Stimulated activated CD4-positive, alpha-beta T cell treated with anti-CD3 and anti-CD28 coated beads, TNF-alpha, amount 100 ng/mL, for 4 hours (primary cell): ENCODE results near the gene FAM9A.
A peak's percentile ranks its signal among the peaks of the same experiment; 100 is the strongest.

Experiments
- DNase-seq, 3 experiments: peaks; one replicate each; pipeline ENCODE4 v3.0.0-alpha.2; 2020; ENCODE audit warnings: low read depth in 3 of 3

The FAM9A gene

GRCh38 chrX:8801041-8801599 is at the start of gene FAM9A:
Gene FAM9A (minus strand): TSS chrX:8801383. CDS start chrX:8800171, 1,212 bp downstream.
- no peak for DNase-seq

DNA sequence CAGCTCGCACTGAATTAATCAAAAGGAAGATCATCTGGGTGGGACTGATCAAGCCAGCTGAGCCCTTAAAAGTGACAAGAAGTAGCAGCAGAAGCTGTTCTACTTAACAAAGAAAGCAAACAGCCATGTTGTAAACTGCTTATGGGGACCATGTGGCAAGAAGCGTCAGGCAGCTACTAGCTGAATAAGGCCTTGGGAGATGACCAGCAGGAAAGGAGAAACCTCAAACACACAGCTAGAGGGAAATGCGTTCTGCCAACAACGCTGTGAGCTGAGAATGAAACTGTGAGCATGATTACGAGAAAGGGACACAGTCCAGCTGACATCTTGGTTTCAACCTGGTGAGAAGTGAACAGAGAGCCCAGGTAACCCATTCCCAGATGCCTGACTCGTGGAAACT is 49.3 kb upstream of the FAM9A start:
- DNase-seq, result no peak

DNA sequence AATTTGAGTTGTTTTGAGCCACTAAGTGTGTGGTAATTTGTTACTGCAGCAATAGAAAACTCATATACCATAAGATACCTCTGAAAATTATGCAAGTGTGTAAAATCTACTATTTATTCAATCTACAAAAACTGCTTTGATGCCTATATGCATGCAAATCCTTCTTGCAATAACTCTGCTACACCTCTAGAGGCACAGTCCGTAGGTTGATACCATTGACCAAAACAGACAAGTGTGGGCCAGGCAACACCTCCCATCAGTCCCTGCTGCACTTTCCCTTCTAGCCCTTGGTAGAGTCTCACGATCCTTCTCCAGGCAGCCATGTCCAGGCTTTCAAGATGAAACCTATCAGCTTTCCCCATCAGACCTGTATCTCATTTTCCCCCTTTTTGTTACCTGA is 48.8 kb upstream of the FAM9A start:
- DNase-seq, result no peak

GRCh38 chrX:8849458-8849857 is 48.3 kb upstream of the FAM9A start:
- no peak for DNase-seq

DNA sequence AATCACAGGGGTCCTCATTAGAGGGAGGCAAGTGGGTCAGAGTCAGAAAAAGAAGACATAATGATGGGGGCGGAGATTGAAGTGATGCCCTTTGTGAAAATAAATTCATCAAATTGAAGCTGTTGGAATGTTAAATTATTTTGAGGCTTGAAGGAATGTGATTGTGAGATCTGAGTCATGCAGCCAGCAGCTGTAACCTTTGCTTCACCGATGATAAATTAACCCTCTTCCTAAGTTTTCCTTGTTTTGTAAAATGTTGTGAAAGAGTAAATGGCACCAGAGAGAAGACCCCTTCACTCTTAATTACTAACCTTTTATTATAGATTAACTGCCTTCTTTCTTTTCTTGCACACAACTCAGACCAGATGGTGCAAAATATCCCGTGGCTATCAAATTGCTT is 47.7 kb upstream of the FAM9A start:
- DNase-seq, result no peak

GRCh38 chrX:8848441-8848840 is 47.3 kb upstream of the FAM9A start:
- no peak for DNase-seq

GRCh38 chrX:8847360-8847759 is 46.2 kb upstream of the FAM9A start:
- no peak for DNase-seq

GRCh38 chrX:8846266-8846665 is 45.1 kb upstream of the FAM9A start:
- no peak for DNase-seq

DNA sequence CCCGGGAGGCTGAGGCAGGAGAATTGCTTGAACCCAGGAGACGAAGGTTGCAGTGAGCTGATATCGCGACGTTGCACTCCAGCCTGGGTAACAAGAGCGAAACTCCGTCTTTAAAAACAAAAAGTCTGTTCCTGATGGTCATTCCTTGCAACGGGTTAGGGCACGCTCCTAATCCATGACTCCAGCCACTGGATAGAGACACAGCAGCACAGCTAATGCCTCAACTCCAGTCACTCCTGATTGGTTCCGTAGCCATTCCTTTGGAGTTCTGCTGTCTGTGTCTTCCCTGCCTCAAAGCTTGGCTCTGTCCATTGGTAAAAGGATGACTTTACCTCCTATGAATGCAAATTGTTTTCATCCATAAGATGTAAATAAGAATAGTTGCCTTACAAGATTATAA is 44.3 kb upstream of the FAM9A start:
- DNase-seq, result no peak

DNA sequence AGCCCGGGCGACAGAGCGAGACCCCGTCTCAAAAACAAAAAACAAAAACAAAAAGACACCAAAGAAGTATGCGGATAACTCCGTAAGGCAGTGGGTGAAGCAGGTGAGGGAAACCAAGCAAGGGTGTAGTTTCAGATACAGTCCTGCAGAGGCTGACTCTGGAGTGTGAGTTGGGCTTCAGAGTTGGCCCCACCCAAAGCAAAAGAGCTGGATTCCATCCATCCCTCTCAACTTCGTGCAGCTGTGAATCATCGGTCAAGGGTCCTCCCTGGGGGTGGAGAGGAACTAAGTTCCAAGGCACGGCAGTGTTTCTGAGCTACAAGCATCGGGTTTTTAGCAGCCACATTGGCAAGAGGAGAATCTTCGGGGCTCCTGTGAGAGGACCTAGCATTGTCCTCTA is 43.9 kb upstream of the FAM9A start:
- DNase-seq, result no peak

GRCh38 chrX:8844157-8844556 is 43.0 kb upstream of the FAM9A start:
- DNase-seq, result no peak

DNA sequence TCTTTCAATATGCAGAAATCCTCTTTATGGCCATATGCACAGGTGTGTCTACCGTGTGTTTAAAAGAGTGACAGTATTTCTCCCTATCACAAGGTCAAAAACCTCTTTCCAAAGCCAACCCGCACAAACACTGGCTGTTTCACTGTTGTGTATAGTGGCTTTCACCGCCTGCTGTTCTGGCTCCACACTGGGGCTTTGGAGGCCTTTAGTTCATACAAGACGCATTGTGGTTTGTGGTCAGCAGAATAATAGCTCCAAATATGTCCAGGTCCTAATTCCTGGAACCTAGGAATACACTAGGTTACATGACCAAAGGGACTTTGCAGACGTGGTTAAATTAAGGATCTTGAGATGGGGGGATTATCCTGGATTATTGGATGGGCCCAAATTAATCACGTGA is 40.7 kb upstream of the FAM9A start:
- DNase-seq, result no peak

DNA sequence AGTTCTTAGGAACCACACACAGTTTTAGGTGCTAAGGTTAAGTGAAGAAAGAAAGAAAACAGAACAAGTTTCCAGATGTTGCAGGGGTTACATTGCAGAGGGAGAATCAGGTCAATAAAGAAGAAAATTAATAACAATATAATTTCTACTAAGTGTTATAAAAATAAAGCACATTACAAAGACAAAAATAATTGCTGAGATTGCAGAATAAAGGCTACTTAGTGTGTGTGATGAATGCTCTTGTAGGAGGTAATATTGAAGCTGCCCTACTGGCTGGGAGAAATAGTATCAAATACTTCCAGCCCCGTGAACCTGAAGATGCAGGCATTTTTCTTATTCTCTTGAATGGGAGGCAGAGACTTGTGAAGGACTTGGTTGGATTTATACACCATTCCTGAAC is 33.2 kb upstream of the FAM9A start:
- DNase-seq, result no peak

DNA sequence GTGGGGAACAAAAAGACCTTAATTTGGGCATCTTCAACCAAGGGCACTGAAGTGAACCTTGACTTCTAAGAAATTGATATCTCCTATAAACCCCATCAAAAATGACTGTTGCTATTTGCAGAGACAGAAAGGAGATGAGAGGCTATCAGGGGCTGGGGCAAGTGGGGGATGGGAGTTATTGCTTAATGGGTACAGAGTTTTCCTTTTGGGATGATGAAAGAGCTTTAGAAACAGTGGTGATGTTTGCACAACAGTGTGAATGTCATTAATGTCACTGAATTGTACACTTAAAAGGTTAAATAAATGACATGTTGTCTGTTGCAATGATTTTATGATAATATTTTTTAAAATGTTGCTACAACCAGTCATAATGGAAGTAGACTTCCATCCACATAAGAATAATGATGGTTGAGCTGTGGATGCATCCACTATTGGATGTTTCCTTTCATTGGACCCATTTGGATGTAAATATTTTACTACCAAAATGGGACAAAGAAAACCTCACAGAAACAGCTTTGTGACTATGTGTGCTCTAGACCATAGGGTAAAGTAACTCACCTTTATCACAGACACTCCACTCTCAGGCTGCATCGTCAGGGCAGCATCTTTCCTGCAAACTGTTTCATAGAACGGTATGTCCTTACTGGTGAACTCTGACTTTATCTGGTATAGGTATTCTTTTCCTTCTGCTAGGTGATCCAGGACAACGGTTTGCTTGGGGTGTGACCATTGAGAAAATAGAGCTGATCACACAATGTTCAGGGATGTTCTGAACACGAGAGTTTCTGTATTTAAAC is 31.6 kb upstream of the FAM9A start:
- no peak for DNase-seq

DNA sequence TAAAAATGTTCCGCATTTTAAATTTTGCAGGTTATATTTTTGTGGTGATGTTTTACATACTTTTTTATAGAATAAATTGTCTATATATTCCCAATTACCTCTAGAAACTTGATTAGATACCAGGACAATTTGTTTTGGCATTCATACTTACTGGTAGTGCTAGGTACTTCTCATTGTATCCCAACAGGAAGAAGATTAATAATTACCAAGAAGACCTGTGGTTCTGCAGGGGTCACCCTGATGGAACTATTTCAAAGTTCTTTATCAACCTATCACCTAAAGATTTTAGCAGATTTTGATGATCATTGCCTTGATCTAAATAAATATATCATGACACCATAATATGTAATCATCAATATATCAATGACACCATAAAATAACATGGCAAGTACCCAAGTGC is 22.5 kb upstream of the FAM9A start:
- no peak for DNase-seq

- DNase-seq, result no peak
Observed at GRCh38 chrX:8822002-8822401, 20.8 kb upstream of the FAM9A start.

- DNase-seq, result no peak
Observed at GRCh38 chrX:8820910-8821527, 19.8 kb upstream of the FAM9A start.

DNA sequence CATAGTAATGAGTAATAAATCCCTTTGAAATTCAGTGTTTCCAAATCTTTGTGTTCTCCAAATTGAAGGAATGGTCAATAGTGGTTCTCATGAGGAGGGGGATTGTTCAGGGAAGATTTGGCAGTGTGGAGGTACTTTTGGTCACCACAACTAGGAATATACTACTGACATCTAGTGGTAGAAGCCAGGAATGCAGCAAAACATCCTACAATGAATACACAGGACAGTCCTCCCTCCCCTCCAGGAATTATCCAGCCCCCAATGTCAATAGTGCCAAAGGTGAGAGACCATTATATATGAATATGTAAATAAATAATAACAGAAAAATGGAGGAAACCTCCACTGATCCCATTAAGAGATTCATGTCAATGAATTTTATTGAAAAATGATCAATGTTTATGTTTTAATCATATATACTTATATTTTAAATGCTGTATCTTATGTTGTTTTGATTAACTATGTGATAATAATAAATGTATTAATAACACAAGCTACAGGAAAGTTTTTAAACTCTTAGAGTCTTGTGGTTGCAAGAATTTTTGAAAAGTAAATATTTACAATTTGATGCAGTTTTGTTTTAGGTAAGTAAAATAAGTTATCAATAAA is 14.4 kb upstream of the FAM9A start:
- peak in 1 of 3 experiments; percentile 1 for DNase-seq

DNA sequence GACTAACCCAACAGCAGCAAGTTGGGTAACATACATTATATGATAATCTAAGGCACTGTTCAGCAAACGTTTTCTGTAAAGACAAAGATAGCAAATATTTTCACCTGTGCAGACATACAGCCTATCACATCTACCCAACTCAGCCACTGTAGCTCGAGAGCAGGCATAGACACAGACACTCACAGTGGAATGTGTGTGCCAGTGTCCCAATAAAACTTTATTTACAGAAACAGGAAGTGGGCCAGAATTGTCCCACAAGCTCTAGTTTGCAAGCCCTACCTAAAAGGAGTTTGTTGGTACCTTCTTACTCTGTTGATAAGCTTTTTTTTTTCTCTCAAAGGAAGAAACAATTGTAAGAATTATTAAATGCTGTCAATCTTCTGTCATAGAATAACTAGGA is 11.9 kb upstream of the FAM9A start:
- no peak for DNase-seq

GRCh38 chrX:8811611-8812010 is 10.4 kb upstream of the FAM9A start:
- no peak for DNase-seq

DNA sequence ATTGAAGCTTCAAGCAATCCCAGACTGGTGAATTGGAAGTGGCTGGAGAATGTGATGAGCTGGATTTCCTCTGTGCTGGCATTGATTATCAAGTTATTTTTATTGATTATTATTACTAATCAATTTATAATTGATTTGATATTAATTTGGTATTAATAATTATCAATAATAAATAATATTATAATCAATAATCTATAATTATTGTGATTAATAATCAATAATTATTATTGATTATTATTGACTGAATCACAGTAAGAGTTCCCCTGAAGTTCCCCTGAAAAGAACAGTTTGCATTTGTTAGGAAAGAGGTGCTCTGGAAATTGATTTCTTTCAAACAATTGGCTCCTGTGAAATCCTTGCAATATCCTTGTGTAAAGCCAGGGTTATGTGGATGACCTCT is 7.5 kb upstream of the FAM9A start:
- no peak for DNase-seq

DNA sequence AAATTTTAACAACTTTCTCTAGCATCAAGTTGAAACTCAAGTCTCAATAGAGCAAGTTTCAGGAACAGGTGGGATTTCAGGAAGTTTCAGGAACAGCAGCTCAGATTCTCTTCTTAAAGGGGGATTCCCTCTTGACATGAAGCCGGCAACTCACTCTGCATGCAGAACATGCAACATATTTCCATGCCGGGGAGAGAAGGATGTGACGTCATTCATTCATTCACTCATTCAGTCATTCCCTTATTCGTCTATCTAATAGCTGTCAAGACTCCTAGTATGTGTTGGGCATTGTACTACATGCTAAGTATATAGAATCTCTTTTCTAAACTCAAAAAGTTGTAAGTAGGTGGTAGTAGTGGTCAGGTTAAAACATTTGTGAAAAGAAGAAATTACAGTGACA is 4.8 kb upstream of the FAM9A start:
- DNase-seq, result no peak

DNA sequence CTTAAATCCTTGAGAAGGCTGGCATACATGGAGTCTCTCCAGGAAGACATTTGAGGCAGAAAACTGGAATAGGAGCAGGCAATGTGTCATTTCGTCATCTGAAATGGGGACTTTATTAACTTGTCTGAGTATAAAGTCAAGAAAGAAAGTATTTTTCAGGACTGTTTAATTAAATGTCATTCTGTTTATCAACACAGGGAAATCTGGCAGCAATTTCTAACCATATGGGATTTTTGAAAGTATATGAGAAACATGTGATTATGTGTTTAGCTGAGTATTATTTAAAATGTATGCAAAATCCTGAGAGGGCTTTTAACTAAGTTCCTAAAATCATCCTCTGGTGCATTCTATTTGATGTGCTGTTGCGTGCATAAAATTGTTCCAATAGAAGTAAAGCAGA is 3.9 kb upstream of the FAM9A start:
- no peak for DNase-seq
